ENCODE measurements around the gene ZNF212. TPM values are rescaled to one million over a fixed set of nuclear protein-coding genes. Genes with fewer than 3 reads are reported as not detected.
A peak's percentile ranks its signal among the peaks of the same experiment; 100 is the strongest.

ZNF212 gene
- total and polyA plus RNA-seq, 2 donors (not counting 3 experiments of a cell fraction or from before 2014, with no cell fraction given), result 3.6 to 9.0 TPM

DNA sequence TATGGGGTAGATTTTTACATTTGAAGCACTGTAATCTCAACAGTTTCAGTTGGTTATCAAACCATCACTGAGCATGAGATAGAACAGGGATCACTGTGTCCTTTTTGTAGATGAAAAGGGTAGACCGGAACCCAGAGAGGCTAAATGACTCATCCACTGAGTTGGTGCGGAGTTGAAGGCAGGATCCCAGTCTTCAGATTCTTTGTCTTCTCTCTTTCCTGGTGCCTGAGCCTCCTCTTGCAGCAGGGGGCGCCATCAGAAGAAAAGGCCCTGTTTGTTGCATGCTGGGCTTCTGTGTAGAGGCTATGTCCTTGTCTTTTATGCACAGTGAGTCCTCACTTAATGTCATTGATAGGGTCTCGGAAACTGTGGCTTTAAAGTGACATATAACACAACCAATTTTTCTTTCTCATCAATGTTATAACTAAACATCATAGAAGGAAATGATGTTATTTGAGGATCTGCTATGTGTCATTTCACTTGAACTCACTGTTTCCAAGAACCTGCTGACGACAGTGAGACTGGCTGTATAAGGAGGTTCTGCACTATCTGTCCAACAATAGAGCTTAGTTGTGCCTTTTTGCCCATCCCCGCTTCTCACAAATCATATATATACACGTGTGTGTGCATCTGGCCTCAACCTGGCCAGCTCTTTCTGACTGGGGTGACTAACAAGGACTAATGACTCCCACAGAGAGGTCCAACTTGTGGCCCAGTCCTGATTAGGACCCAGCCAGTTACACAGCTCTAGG, 29.8 kb upstream of the ZNF212 start:
- no peak overlapping the region for H3K4me2 ChIP-seq (ENCODE audit: insufficient read depth, low read length)
- H3K4me3 ChIP-seq (replicated peaks in 1 of 3; ENCODE audit: insufficient read depth in 1 of 3, low read depth in 1 of 3, low read length in 3 of 3), result no peak overlapping the region
- no peaks in the 10 kb centered on the region for H3K9me3 ChIP-seq (replicated peaks; ENCODE audit: control insufficient read depth, insufficient read depth, low read length)
- BruUV-seq (replicated peaks), result no TSS peak
- no peak overlapping the region for H2AFZ ChIP-seq (ENCODE audit: low read depth, low read length)
- DNase-seq (ENCODE audit: low read depth, low spot score) (peak; percentile 59), FAIRE-seq (peak; percentile 98)
- no peaks in the 10 kb centered on the region for H3K9me1 ChIP-seq (replicated peaks; ENCODE audit: control insufficient read depth, extremely low read depth, insufficient read depth, low read length)
- dilution Hi-C loops (cut with MboI; ENCODE audit: extremely low pct_ligation_motif_present, low sequenced_read_pairs) (no loop called here), intact Hi-C loops (cut with micrococcal nuclease) (loop anchor here (1.0 kb wide), 2 partner anchors 30 to 288 kb away; partner anchors contain the start of genes ZNF212 and ZNF746)
- H3K9ac ChIP-seq (replicated peaks; ENCODE audit: extremely low read depth, insufficient read depth, low read length), result no peak overlapping the region
- H3K36me3 ChIP-seq (ENCODE audit: control insufficient read depth in 2 of 2, extremely low read depth in 1 of 2, insufficient read depth in 2 of 2, low read length in 2 of 2), result peaks cover 15 to 62% of the 10 kb centered on the region in 2 experiments
- H3K79me2 ChIP-seq (ENCODE audit: control insufficient read depth, insufficient read depth, low read length), result peaks cover under 1% of the 10 kb centered on the region
- ChIA-PET POLR2A (no interaction called here), CTCF (interaction anchor here (1.0 to 5.6 kb wide), 2 partner anchors 14 to 62 kb away, joined by 4 to 21 read pairs; partner anchors contain the start of genes ZNF282 and ZNF398)
- TF ChIP-seq FOS (IDR thresholded peaks at IDR 0.05; ENCODE audit: borderline replicate concordance, insufficient read depth, low read length) (peak; percentile 76), MAX (IDR thresholded peaks at IDR 0.05; ENCODE audit: insufficient read depth, insufficient read length) (no peak), JUN (IDR thresholded peaks at IDR 0.05; ENCODE audit: borderline replicate concordance, insufficient read depth, insufficient read length, low read depth) (peak; percentile 47), MYC (IDR thresholded peaks at IDR 0.05; ENCODE audit: low read depth, low read length) (no peak), EZH2 (IDR thresholded peaks at IDR 0.05; ENCODE audit: borderline replicate concordance, low read depth, low read length, severe bottlenecking) (no peak), CTCF (IDR thresholded peaks at IDR 0.05; ENCODE audit: extremely low read depth in 1 of 2, insufficient read depth in 1 of 2, low read depth in 1 of 2, low read length in 2 of 2) (peak; percentile 73 to 82)
- H3K4me1 ChIP-seq (ENCODE audit: control insufficient read depth, extremely low read depth, insufficient read depth, low read length), result peaks cover 4% of the 10 kb centered on the region
- H3K27me3 ChIP-seq (ENCODE audit: control insufficient read depth in 2 of 2, insufficient read depth in 2 of 2, low read length in 2 of 2), result no peaks in the 10 kb centered on the region
- no peaks in the 10 kb centered on the region for H4K20me1 ChIP-seq (replicated peaks; ENCODE audit: control insufficient read depth, extremely low read depth, insufficient read depth, low read length)
- peak overlapping the region; percentile 28 for H3K27ac ChIP-seq (ENCODE audit: insufficient read depth, low read depth, low read length)
